GM12874 (cell line): ENCODE data around the gene CHD6.

Source experiments
- CTCF ChIP-seq: IDR thresholded peaks from 2 replicates; pipeline ENCODE4 v1.5.1; 2011; ENCODE audit warnings: low read depth, mild to moderate bottlenecking, control low read depth, low read length, moderate library complexity; ENCODE audit not compliant: insufficient read depth

Gene CHD6

DNA sequence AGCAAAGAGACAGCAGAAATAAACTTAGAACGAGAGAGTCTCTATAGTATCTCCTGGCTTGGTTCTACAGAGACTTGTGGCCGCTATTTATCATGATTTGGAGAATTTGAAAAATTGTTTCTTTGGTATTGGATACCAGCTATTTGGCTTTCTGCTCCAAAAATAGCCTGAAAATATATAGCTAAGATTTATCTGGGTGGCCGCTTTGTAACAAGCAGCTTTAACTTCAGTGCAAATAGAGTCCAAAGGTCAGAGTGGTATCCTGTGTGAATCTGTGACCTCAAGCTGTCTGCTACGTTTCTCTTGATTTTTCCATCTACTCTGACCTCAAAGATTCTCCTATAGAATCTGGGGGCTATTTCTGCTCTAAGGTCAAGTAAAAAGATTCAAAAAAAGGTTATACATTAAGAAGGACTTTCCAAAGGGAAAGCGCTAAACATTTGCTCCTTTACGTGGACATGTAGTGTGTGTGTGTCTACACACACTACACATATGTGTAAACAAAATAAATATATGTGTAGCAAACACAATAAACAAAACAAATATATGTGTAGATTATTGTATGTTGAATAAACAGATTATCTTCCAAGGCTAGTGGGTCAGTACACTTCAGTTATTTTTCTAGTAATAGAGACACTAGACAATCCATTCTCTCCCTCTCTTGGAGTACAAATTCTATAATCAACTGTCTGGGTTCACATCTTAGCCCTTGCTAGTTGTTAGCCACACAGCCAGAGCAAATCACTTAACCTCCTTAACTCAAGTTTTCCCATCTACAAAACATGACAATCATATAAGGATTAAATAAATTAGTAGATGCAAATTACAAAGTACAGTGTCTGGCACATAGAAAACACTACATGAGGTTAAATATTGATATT lies 40.8 kb downstream of the CHD6 start:
- TF ChIP-seq CTCF: no peak

- TF ChIP-seq CTCF: no peak
Measured at GRCh38 chr20:41575412-41575811, 42.8 kb downstream of the CHD6 start.

DNA sequence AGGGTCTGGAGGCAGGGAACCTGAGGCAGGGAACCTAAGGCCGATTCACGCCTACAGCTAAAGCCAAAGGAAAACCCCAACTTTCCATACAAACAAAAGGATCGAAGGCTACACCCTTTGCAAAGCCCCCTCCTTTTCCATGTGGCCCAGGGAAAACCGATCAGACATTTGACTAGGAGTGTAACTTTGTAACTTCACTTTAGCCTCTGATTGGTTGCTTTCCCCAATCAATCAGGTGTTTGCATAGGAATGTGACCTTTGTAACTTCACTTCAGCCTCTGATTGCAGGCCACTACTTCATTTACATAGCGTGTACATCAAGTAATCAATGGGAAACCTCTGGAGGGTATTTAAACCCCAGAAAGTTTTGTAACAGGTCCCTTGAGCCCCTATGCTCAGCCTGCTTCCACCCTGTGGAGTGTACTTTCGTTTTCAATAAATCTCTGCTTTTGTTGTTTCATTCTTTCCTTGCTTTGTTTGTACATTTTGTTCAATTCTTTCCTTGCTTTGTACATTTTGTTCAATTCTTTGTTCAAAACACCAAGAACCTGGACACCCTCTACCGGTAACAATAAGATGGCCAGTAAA lies 43.3 kb downstream of the CHD6 start:
- no peak for TF ChIP-seq CTCF

- no peak for TF ChIP-seq CTCF
Measured at GRCh38 chr20:41573955-41574354, 44.2 kb downstream of the CHD6 start.

- TF ChIP-seq CTCF: no peak
Measured at GRCh38 chr20:41572010-41572572, 46.1 kb downstream of the CHD6 start.

- no peak for TF ChIP-seq CTCF
Measured at GRCh38 chr20:41571006-41571405, 47.2 kb downstream of the CHD6 start.

DNA sequence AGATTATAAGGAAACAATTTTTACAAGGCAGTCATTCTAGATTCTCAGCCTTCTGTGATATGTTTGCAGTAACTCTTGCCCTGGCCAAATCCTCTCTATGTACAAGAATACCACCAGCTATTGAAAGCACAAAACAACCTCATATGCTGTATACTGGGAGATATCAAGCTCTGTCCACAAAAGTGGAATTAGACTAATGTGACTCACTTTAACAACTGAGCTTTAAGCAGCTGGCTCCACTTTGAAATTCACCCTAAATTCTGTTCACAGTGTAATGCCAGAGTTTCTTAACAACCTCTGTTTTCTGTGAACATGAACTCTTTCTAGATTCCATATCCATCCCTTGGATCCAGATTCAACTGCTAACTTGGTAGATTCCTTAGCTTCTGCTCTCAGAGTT lies 47.6 kb downstream of the CHD6 start:
- no peak for TF ChIP-seq CTCF
